GM19467 (cell line): ENCODE results near the gene LTBP3.
"Not testable (repeated sequence)": the region's sequence is repeated elsewhere in the genome, so short reads cannot be mapped to it uniquely, and the experiment has no call there.

Experiments used
- ATAC-seq: cut with Tn5 transposase; IDR thresholded peaks from one replicate; pipeline ENCODE4 v1.9.1; 2021; ENCODE audit warnings: mild to moderate bottlenecking, moderate library complexity; ENCODE audit not compliant: unreplicated experiment

The LTBP3 gene

GRCh38 chr11:65572356-65573051 lies 14.3 kb upstream of the LTBP3 start, which contains the start of gene FAM89B:
Gene FAM89B, plus strand, starts transcription at chr11:65572538. Its CDS starts 132 bp downstream, at chr11:65572670.
- no peak for ATAC-seq

GRCh38 chr11:65571940-65572339 lies 13.8 kb upstream of the LTBP3 start:
- no peak for ATAC-seq

GRCh38 chr11:65571420-65571819 lies 13.3 kb upstream of the LTBP3 start:
- no peak for ATAC-seq

DNA sequence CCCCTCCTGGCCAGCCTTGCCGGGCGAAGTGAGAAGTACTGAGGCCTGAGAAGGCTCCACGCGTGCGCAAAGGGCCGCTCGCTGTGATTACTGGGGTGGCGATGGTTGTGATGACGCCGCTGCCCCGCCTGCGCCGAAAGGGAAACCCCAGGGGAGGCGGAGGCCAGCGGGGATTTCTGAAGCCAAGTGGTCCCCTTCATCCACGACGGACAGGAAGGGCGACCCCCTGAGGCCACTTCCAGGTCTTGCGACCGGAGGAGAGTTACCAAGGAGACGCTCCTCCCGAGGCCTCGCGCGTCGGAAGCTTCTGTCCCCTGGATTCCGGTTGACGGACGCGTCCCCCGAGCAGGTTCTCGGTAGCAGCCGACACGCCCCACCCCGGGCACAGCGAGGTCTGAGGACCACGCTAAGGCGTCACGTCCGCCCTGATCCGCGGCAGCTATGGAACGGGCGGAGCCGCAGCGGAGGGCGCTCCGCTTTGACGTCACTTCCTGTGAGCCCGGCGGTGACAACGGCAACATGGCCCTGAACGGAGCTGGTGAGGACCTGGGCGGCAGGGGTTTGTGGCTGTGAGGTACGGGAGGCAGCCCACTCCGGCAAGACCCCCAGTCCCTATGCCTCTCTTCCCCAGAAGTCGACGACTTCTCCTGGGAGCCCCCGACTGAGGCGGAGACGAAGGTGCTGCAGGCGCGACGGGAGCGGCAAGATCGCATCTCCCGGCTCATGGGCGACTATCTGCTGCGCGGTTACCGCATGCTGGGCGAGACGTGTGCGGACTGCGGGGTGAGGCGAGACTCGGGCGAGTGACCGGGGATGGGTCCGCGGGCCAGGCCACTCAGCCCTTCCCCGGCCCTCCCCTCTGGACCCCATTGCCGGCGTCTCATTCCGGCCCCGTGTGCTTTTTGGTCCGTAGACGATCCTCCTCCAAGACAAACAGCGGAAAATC lies 12.1 kb upstream of the LTBP3 start, which contains the start of gene ZNRD2:
Gene ZNRD2 (plus strand): TSS at position 505 of the 946 bp plus-strand sequence. CDS start 15 bp downstream, at position 520.
- peak; percentile 55 for ATAC-seq

DNA sequence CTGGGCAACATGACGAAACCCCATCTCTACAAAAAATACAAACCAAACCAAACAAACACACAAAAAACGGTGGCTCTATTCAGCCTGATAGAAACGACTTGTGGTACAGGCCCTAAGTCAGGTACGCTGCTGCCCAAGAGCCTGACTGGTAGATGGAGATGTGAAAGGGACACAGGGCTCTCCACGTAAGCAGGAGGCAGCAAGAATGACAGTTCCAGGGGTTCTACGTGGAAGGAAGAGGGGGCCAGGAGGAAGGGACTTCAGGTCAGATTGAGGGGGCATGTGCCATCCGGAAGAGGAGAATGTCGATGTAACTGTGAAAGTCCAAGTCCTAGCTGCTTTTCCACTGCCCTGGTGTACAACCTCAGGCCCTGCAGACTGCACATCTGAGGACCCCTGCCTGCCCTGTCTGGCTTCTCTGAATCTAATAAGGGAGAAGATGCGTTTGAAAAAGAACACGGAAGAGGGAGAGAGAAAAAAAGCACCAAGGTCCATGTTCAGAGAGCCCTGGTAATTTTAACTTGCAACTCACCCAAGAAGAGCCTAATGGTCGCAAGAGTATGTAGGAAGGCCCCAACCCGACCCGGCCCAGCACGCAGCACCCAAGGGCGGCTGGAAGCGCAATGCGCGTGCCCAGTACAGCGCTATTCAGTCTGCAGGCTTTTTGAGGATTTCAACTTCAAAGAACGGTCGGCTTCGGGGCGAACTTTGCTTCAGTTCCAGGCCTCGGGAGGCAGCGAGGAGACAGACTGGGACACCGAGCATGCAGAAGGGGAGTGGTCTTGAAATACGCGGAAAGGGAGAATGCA lies 11.2 kb upstream of the LTBP3 start:
- ATAC-seq = peak; percentile 0

- ATAC-seq = no peak
Observed at GRCh38 chr11:65565624-65566453, 7.7 kb upstream of the LTBP3 start.

DNA sequence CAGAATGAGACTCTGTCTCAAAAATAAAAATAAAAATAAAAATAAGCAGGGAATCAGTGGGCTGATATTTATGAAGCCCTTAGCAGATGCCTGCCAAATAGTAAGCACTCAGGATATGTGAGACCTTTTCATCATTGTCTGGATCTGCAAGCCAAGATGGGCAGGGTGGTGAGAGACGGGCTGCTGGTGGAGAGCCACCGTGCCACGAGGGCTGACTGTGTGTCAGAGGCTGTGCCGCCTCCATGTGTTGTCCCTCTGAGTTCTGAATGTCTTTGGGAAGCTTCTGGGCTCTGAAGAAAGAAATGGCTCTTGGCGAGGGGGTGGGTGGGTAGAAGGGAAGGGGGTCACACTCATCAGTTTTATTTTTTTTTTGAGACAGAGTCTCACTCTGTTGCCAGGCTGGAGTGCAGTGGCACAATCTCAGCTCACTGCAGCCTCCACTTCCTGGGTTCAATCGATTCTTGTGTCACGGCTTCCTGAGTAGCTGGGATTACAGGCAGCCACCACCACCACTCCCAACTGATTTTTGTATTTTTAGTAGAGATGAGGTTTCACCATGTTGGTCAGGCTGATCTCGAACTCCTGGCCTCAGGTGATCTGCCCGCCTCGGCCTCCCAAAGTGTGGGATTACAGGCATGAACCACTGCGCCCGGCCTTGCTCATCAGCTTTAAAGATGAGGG lies 6.9 kb upstream of the LTBP3 start:
- not testable (repeated sequence) for ATAC-seq

DNA sequence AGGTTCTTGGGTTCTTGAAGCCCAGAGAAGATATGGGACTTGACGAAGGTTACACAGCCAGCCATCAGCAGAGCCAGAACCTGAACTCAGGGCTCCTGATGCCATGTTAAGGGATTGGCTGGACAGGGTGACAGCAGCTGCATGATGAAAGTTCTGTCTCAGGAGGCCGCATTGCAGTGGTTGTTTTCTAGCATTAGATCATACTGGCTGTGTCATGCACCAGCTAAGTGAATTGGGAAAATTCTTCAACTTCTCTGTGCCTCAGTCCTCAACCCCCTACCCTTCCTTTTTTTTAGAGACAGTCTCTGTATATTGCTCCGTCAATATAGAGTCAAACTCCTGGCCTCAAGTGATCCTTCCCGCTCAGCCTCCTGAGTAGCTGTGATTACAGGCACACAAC lies 5.4 kb upstream of the LTBP3 start:
- ATAC-seq = no peak

GRCh38 chr11:65562788-65563187 lies 4.6 kb upstream of the LTBP3 start:
- ATAC-seq = no peak

- no peak for ATAC-seq
Observed at GRCh38 chr11:65562020-65562419, 3.9 kb upstream of the LTBP3 start.

DNA sequence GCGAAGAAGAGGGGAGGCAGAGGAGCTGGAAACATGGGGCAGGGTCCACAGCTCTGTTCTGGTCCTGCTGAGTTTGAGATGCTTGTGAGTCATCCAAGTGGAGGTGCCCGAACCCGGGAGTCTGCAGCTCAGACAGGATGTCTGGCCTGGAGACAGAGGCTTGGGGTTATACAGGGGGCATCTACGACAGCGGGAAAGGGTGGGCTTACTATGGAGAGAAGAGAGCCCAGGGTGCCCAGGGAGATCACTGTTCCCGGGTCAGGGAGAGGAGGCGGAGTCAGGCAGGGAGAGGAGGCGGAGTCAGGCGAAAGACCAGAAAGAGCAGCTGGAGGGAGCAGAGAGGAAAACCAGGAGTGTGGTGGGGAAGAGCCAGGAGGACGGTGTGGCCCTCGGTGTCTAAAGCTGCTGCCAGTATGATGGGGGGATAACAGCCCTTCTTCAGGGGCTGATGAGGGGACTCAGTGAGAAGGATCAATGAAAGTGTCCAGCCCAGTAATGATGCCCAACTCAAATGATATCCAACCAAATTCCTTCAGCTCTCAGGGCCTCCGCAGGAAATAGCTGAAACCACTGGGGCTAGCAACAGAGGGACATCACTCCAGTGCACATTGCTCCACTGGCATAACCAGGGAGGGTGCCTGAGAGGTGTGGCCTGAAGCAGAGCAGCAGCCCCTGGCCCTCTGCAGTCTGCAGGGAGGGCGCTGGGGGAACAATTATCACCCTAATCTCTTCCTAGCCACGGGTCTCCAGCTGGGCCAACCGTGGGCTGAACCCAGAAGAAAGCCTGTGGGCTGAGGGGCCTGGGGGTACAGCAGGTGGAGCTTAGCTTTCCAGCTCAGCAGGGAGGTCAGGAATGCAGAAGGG lies 2.6 kb upstream of the LTBP3 start:
- no peak for ATAC-seq

DNA sequence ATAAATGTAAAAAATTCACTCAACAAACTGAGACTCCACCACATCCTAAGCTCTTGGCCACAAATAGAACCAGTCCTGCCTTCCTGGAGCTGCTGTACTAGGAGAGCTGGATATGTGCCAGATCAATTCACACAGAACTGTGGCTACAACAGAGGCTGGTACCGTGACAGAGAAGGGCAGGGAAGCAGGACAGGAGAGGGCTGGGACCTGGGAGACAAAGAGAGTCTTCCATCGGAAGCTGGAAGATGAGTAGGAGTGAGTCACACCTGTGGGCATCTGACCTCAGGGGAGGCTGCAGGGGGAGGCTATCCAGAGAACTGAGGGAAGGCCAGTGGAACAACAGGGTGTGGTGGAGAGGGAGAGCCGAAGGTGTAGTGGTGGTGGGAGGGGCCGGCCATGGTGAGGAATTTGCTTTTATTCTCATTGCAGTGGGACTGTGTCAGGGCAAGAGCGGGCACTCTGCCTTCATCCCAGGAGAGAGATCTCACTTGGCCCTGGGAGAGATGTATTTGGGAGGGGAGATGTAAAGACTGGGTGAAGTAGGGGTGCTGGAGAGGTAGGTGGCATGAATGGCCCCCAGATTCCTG lies 1.9 kb upstream of the LTBP3 start:
- ATAC-seq = no peak

- ATAC-seq = no peak
Observed at GRCh38 chr11:65559535-65559934, 1.4 kb upstream of the LTBP3 start.

DNA sequence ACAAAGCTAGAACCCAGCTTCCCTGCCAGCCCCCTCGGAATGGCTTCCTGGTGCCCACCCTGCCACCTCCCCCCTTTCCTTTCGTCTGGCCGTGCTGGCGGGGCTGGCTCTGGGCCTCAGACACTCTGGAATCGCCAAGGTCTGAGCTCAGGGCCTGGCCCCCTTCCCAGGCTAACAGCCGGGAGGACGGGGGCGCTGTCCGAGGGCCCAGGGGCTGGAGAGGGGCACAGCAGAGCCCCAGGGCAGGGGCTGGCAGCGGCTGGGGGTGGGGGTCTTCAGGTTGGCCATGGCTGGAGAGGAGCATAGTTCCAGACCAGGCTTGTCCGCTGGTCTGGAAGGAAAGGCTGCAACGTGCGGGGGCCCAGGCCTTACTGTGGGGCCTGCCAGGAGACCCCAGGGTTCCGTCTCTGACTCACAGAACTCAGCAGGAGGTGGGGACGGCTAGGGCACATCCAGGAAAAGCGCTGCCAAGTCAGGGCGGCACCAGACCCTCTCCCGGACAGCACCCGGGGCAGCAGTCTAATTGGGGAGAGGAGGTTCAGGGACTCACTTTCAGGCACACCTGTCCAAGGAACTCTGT lies 861 bp upstream of the LTBP3 start:
- ATAC-seq = no peak

GRCh38 chr11:65557280-65558001 lies 718 bp downstream of the LTBP3 start:
- no peak for ATAC-seq

DNA sequence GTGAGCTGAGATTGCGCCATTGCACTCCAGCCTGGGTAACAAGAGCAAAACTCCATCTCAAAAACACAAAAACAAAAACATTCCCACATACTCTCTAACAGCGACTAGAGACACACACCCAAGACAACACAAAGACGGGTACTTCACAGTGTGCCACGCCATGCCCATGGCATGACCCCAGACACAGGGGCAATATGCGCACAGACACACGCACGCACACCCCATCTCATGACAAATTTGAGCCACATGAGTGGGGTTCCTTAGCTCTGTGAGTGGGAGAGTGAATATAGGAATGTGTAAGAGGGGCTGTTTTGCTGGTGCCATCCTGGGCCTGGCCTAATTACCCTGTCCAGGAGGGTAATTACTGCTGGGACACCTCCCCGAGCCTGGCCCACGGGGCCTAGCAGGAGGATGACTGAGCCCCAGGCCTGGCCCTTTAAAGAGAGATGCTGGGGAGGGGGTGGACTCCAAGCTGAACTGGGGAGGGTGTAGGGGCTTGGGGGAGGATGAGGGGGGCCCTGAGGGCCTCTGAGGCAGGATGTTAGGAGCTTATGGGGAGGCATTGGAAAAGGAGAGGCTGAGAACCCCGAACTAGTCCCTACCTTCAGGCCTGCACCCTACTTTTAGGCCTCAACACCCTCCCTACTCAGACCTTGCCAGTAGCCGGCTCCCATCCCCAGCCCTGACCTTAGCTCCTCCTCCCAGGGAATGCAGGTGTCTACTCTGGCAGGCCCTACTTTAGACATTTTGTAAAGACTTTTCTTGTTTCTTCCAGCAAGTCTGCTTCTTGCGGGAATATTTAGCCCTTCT lies 1.5 kb downstream of the LTBP3 start:
- no peak for ATAC-seq
